ENCODE measurements around the gene PNRC2. TPM values are rescaled to one million over a fixed set of nuclear protein-coding genes. Genes with fewer than 3 reads are reported as not detected.

Gene PNRC2
- 100 to 1,000 TPM; 168 to 179 (median 168) TPM for total RNA-seq

- peaks cover 32% of the 10 kb centered on the region for H3K36me3 Mint-ChIP-seq (ENCODE audit: insufficient read depth)
- H3K4me3 Mint-ChIP-seq: peak within 1 kb of the TSS; percentile 99
- peak; percentile 94 for DNase-seq
- H3K9me3 Mint-ChIP-seq: no peaks in the 10 kb centered on the region
- H3K27me3 Mint-ChIP-seq (ENCODE audit: low read depth): no peaks in the 10 kb centered on the region
- peak; percentile 89 to 90 for ATAC-seq
- H3K4me1 Mint-ChIP-seq (ENCODE audit: low read depth): peaks cover 65% of the 10 kb centered on the region
Measured at GRCh38 chr1:23959461-23960290, at the start of gene PNRC2. PNRC2 (plus strand) TSS chr1:23959828; CDS start chr1:23961458, 1,630 bp downstream.

- ATAC-seq (no peak), DNase-seq (no peak)
- no peak overlapping the region for H3K4me3 Mint-ChIP-seq
Measured at GRCh38 chr1:23910144-23910543, 49.5 kb upstream of the PNRC2 start.

GRCh38 chr1:23910553-23911246, 48.9 kb upstream of the PNRC2 start:
- Mint-ChIP-seq H3K4me1 (ENCODE audit: low read depth) (peaks cover 51% of the 10 kb centered on the region), H3K4me3 (no peak overlapping the region), H3K27me3 (ENCODE audit: low read depth) (peaks cover 8% of the 10 kb centered on the region), H3K9me3 (no peaks in the 10 kb centered on the region), H3K36me3 (ENCODE audit: insufficient read depth) (no peaks in the 10 kb centered on the region)
- no peak for ATAC-seq
- no peak for DNase-seq

More at GRCh38 chr1:23910144-23910543, 49.5 kb upstream of the PNRC2 start:
- Mint-ChIP-seq H3K27me3 (ENCODE audit: low read depth) (peaks cover 8% of the 10 kb centered on the region), H3K4me1 (ENCODE audit: low read depth) (peaks cover 51% of the 10 kb centered on the region), H3K9me3 (no peaks in the 10 kb centered on the region), H3K36me3 (ENCODE audit: insufficient read depth) (no peaks in the 10 kb centered on the region)

GRCh38 chr1:23911921-23912320, 47.7 kb upstream of the PNRC2 start:
- no peaks in the 10 kb centered on the region for H3K9me3 Mint-ChIP-seq

GRCh38 chr1:23913212-23913880, 46.3 kb upstream of the PNRC2 start, which contains the start of gene CNR2:
CNR2 (minus strand) TSS chr1:23913362; CDS start chr1:23875617, 37,745 bp downstream.
- no peak for DNase-seq
- H3K4me1 Mint-ChIP-seq (ENCODE audit: low read depth): peaks cover 51% of the 10 kb centered on the region
- peak within 1 kb of the TSS; percentile 57 for H3K4me3 Mint-ChIP-seq

More at GRCh38 chr1:23911921-23912320, 47.7 kb upstream of the PNRC2 start:
- H3K4me3 Mint-ChIP-seq: peak overlapping the region; percentile 57
- H3K27me3 Mint-ChIP-seq (ENCODE audit: low read depth): peaks cover 4% of the 10 kb centered on the region
- no peak for ATAC-seq
- H3K4me1 Mint-ChIP-seq (ENCODE audit: low read depth): peaks cover 51% of the 10 kb centered on the region
- no peak for DNase-seq
- no peaks in the 10 kb centered on the region for H3K36me3 Mint-ChIP-seq (ENCODE audit: insufficient read depth)

GRCh38 chr1:23914921-23915320, 44.7 kb upstream of the PNRC2 start:
- no peaks in the 10 kb centered on the region for H3K36me3 Mint-ChIP-seq (ENCODE audit: insufficient read depth)
- ATAC-seq (no peak), DNase-seq (no peak)
- H3K4me3 Mint-ChIP-seq: no peak overlapping the region
- peaks cover 41% of the 10 kb centered on the region for H3K4me1 Mint-ChIP-seq (ENCODE audit: low read depth)
- H3K9me3 Mint-ChIP-seq: no peaks in the 10 kb centered on the region
- no peaks in the 10 kb centered on the region for H3K27me3 Mint-ChIP-seq (ENCODE audit: low read depth)

More at GRCh38 chr1:23913212-23913880, 46.3 kb upstream of the PNRC2 start, which contains the start of gene CNR2:
- no peaks in the 10 kb centered on the region for H3K9me3 Mint-ChIP-seq
- no peak for ATAC-seq
- peaks cover 4% of the 10 kb centered on the region for H3K27me3 Mint-ChIP-seq (ENCODE audit: low read depth)
- no peaks in the 10 kb centered on the region for H3K36me3 Mint-ChIP-seq (ENCODE audit: insufficient read depth)

- no peaks in the 10 kb centered on the region for H3K9me3 Mint-ChIP-seq
- no peaks in the 10 kb centered on the region for H3K27me3 Mint-ChIP-seq (ENCODE audit: low read depth)
- no peak for ATAC-seq
- H3K4me3 Mint-ChIP-seq: no peak overlapping the region
- DNase-seq: no peak
- no peaks in the 10 kb centered on the region for H3K36me3 Mint-ChIP-seq (ENCODE audit: insufficient read depth)
- peaks cover 38% of the 10 kb centered on the region for H3K4me1 Mint-ChIP-seq (ENCODE audit: low read depth)
Measured at GRCh38 chr1:23915466-23915865, 44.2 kb upstream of the PNRC2 start.

GRCh38 chr1:23916209-23917131, 43.2 kb upstream of the PNRC2 start:
- Mint-ChIP-seq H3K4me1 (ENCODE audit: low read depth) (peaks cover 30% of the 10 kb centered on the region), H3K36me3 (ENCODE audit: insufficient read depth) (no peaks in the 10 kb centered on the region), H3K27me3 (ENCODE audit: low read depth) (no peaks in the 10 kb centered on the region), H3K4me3 (no peak overlapping the region), H3K9me3 (no peaks in the 10 kb centered on the region)
- ATAC-seq (peak; percentile 88 to 93), DNase-seq (peak; percentile 39)

- no peaks in the 10 kb centered on the region for H3K27me3 Mint-ChIP-seq (ENCODE audit: low read depth)
- H3K4me1 Mint-ChIP-seq (ENCODE audit: low read depth): peaks cover 2% of the 10 kb centered on the region
- DNase-seq (no peak), ATAC-seq (no peak)
- H3K9me3 Mint-ChIP-seq: no peaks in the 10 kb centered on the region
- H3K4me3 Mint-ChIP-seq: no peak overlapping the region
- no peaks in the 10 kb centered on the region for H3K36me3 Mint-ChIP-seq (ENCODE audit: insufficient read depth)
Measured at GRCh38 chr1:23922321-23922943, 37.2 kb upstream of the PNRC2 start.

- H3K36me3 Mint-ChIP-seq (ENCODE audit: insufficient read depth): no peaks in the 10 kb centered on the region
- H3K4me3 Mint-ChIP-seq: no peak overlapping the region
- H3K9me3 Mint-ChIP-seq: no peaks in the 10 kb centered on the region
- DNase-seq (no peak), ATAC-seq (no peak)
- peaks cover under 1% of the 10 kb centered on the region for H3K27me3 Mint-ChIP-seq (ENCODE audit: low read depth)
- H3K4me1 Mint-ChIP-seq (ENCODE audit: low read depth): peaks cover 2% of the 10 kb centered on the region
Measured at GRCh38 chr1:23923592-23924499, 35.8 kb upstream of the PNRC2 start.

- Mint-ChIP-seq H3K9me3 (no peaks in the 10 kb centered on the region), H3K4me1 (ENCODE audit: low read depth) (peaks cover 2% of the 10 kb centered on the region), H3K36me3 (ENCODE audit: insufficient read depth) (no peaks in the 10 kb centered on the region), H3K4me3 (no peak overlapping the region), H3K27me3 (ENCODE audit: low read depth) (peaks cover 3% of the 10 kb centered on the region)
- ATAC-seq (no peak), DNase-seq (no peak)
Measured at GRCh38 chr1:23924601-23925000, 35.0 kb upstream of the PNRC2 start.

- Mint-ChIP-seq H3K4me3 (no peak overlapping the region), H3K9me3 (no peaks in the 10 kb centered on the region), H3K4me1 (ENCODE audit: low read depth) (no peaks in the 10 kb centered on the region), H3K36me3 (ENCODE audit: insufficient read depth) (no peaks in the 10 kb centered on the region), H3K27me3 (ENCODE audit: low read depth) (peaks cover 3% of the 10 kb centered on the region)
- DNase-seq (no peak), ATAC-seq (no peak)
Measured at GRCh38 chr1:23925279-23925678, 34.3 kb upstream of the PNRC2 start.

All from activated T-cell treated with anti-CD3 and anti-CD28 coated beads, Interleukin-2, amount 50 U/mL, for 4 hours (primary cell).